NCI-H146 treated with DMSO at 0.1 percent for 48 hours (cell line): ENCODE data around the gene DDX24.

Experiments used
- DNase-seq: peaks from one replicate; lab custom pipeline; 2025; ENCODE audit not compliant: unreplicated experiment; lab: John Stamatoyannopoulos, UW

DDX24 gene

DNA sequence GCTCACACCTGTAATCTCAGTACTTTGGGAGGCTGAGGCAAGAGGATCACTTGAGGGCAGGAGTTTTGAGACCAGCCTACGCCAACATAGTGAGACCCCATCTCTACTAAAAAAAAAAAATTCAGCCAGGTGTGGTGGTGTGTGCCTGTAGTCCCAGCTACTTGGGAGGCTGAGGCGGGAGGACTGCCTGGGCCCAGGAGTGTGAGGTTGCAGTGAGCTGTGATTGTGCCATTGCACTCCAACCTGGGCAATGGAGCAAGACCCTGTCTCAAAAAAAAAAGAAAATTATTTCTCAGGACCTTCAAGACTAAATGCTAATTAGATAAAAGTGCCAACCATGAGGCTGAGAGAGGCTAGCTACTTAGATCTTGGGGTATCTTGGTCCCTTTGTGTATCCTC lies 31.4 kb downstream of the DDX24 start:
- DNase-seq: no peak

DNA sequence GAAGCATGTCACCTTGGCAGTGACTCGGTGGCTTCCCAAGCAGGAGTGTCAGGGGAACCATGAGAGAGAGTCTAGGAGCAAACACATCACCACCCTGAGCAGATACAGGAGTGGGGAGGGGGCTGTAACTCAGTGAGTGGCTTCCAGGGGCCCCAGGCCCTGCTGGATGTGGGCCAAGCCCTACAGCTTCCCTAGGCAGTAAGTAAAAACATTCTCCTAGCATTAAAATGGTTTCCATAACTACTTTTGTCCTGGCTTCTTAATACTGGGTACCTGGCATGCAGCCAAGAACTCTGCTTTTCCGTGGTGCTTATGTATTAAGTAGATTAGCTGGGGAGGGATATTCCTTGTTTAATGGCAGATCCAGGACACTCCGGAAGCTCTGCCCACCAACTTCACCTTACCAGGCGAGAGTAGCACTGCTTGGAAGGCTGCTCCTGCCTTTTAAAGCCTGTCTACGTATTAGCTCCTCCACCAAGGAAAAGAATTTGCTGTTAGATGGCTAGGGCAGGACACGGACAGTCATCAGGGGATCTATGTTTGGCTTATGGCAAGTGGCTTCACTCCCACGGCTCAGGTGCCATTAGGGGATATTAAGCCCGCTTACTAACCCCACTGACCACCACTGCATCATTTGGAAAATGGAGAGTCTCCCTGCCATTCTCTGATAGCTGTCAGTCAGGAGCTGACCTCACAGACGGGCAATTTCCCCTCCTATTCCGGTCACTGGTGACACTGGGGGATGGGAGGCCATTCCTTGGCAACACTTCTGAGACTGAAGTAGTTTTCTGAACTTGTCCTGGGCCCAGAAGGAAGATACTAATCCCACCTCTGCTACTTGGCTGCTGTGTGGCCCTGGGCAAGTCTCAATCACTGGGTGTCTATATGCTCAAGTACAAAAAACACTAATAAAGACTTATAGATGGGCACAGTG lies 32.0 kb downstream of the DDX24 start:
- DNase-seq: peak; percentile 75

DNA sequence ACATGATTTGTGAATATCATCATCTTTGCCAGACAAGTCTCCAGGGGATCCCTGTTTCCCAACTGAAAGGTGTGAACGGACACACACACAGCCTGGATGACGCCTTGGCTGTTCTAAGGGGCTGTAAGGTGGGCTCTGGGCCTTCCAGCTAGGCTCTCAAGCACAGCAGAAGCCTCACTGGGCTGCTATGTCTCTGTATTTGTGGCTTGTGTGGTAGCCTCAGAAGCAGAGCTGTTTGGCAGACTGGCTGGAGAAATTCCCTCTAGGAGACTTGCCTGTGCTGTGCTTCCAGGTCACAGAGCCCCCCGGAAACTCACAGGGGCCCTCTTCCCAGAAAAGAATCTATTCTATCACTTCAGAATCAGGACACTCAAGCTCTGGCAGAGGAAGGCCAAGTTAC lies 33.4 kb downstream of the DDX24 start:
- DNase-seq: no peak

DNA sequence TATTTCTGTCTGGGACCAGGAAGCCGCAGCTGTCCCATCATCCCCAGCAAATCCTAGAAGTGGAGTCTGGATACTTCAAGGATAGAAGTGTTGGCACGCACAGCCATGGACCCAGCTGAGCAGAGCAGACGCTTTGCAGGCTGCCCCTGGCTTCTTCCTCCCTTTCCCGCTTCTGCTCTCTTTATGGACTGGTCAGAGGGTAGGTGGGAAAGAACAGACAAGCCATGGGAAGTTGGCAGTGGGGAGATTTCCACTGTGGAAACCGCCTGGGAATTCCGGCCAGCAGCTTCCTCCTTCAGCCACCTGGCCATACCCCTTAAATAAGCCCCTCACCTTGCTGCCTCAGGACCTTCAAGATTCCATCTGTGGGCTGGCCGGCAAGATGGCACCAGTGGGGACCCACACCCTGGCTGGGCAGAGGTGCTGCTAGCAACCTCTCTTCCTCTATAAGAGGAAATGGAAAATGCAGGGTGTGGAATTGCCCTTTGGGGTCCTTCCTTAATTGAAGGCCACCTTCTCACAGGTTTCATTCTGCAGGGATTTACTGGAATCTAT lies 34.2 kb downstream of the DDX24 start:
- DNase-seq: no peak

DNA sequence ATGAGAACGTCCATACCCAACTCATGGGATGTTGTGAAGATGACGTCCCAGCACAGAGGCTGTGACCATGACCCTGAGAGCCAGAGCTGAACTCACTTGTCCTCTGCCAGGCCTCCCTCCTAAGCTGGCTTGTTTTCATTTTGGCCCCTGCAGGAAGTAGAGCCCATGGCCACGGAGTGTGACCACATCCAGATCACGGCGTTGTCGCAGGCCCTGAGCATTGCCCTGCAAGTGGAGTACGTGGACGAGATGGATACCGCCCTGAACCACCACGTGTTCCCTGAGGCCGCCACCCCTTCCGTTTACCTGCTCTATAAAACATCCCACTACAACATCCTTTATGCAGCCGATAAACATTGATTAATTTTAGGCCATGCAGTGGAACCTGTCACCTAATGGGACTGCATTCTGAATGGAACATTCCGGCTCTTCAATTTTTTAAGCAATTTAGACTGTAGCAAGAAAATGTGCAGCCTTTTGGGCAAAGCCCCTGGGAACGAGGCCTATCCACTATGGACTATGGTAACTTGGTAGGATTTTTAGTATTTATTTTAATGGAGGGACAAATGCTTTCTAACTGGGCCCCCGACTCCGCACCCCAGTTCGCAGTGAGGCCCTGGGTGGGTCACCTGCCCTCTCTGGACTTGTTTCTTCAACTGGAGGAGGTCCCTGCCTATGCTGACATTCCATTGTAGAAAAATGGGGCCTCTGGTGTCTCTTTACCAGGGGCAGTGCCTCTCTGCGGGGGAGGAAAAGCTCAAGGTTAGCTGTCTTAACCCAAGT lies 35.2 kb downstream of the DDX24 start:
- no peak for DNase-seq

DNA sequence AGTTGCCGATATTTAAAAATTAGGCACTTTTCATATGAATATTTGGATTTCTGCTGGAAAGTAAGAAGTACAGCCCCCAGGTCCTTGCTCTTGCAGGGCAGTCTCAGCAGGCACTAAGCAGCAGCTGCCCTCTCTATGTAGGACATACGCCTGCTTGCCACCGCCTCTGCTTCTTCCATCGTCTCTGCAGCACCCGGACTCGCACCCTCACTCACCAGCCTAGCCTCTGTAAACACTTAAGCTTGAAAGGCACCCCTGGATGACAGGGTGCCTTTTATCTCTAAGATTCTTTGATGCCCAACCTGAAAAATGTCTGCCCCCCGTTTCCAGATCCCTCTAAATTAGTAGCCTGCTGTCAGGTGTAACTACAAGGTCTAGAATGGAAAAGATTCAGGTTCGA lies 35.9 kb downstream of the DDX24 start:
- DNase-seq: no peak

DNA sequence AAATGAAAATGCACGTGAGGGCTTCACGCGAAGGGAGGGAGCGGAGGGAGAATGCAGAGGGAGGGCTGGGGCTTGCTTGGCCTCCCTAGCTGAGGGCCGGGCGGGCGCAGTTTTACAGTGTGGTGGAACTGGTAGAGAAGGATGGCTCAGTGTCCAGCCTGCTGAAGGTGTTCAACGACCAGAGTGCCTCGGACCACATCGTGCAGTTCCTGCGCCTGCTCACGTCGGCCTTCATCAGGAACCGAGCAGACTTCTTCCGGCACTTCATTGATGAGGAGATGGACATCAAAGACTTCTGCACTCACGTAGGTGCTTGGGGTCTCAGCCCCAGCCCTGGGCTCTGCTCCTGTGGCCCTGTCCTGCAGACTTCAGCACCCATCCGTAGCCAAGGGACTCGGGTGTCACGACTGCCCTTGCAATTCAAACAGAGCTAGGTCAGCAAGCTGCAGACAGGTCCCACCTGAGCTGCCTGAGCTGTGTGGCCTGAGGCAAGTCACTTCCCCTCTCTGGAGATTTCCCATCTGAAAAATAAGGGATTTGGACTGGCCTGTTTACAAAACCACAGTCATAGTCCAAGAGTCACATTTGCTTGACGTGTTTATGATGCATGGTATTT lies 36.4 kb downstream of the DDX24 start:
- no peak for DNase-seq

DNA sequence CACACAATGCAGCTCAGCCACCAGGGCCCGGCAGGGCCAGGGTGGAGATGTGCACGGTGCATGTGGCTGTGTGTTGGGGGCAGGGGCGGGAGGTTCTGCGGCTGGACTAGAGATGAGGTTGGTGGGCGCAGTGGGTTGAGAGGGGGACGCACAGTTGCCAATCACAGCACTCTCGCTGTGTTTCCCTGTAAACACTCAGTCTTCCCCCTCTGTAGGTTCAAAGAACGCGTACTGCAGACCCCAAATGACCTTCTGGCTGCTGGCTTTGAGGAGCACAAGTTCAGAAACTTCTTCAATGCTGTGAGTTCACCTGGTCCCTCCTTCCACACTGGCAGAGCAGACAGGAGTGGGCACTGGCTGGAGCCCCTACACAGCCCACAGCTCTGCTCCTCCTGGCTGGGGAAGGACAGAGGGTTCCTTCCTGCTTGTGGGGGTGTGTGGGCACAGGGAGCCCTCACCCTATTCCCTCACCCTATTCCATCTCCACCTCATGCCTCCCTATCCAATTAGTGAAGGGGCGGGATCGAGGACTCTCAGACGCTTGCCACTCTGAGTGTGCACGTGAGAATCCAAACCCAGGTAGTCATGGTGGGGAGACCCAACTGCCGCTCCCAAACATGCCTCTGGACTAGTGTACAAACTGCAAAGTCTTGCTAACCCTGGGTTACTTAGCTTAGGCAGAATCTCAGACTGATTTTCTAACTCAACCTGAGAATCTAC lies 37.1 kb downstream of the DDX24 start:
- no peak for DNase-seq

DNA sequence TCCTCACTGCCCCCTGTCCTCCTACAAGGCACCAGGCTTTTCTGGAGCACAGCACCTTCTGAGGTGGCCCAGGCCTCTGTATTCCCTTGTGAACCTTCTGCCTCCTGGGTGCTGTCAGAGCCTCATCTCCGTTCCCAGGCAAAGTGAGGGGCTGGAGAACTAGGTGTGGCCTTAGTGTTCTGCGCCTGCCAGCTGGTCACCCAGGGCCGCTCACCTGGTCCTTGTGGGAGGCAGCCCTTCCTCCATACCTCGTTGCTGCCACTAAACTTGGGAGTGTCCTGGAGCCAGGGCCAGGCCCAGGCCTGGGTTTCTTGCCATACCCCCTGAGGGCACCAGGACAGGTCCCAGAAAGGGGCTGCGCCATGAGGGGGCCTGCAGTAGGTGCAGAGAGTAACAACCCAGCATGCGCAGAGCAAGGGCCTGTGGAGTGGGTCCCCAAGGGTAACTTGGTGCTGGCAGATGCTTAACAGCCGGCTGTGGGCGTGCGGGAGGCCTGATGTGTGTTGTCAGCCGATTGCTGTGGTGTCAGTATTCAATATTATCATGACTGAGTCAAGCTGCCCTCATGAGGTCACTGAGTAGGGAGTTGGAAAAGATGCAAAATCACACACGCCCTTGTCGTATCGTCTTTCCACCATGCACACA lies 37.8 kb downstream of the DDX24 start:
- DNase-seq: no peak

DNA sequence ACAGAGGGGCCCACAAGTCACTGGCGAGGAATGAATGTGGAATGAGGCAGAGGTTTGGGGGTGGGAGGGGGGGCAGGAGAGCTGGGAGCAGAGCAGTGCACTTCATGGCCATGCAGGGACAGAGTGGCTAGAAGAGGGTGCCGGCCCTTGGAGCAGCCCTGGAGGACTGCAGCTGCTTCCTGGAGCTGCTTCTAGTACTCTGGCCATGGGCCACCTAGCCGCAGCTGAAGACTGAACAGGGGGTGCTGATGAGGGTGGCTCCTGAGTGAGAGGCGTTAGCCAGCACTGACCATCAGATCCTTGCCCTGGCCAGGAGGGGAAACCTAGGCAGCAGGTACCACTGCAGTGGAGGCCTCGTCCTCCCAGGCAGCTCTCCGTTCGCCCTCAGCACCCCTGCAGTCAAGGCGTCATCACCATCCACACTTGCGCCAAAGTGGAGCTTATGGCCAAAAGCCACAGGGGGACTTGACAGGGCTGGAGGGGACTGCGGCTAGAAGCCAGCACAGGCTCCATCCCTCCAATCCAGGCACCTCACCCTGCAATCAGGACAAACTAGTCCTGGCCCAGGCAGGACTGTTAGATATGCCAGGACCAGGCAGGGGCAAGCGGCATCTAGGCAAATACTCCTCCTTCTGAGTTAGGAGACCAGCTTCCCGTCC lies 38.4 kb downstream of the DDX24 start:
- no peak for DNase-seq

DNA sequence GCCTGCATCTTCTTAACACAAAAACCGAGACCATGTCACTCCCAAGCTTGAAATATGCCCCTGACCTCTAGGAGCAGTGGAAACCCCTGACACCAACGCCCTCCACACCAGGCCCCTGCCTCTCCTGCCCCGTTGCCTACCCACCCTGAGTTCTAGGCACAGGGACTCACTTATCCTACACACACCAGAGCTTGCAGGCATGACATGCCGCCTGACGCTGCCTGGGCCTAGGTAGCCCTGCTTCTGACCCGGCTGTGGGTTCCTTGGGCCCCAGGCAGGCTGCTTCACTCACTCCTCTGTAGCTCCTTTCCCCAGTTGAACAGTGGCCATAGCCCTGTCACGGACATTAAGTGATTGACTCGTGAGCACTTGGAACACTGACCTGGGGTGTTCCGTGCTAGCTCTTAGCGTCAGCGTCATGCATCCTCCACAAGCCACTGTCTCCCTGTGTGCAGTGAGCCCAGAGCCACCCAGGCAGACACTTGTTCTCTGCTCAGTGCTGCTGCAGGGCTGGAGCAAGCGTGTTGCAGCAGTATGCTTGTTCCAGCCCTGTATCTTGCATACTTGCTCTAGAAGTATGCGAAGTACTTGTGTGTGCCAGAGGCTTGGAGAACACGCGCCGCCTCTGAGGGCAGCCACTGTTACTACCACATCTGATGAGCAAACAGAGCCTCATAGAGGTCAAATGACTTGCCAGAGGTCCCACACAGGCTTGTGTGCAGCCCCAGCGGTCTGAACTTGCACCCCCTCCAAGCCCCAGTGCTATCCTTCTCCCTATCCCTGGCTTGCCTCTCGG lies 39.3 kb downstream of the DDX24 start:
- no peak for DNase-seq

DNA sequence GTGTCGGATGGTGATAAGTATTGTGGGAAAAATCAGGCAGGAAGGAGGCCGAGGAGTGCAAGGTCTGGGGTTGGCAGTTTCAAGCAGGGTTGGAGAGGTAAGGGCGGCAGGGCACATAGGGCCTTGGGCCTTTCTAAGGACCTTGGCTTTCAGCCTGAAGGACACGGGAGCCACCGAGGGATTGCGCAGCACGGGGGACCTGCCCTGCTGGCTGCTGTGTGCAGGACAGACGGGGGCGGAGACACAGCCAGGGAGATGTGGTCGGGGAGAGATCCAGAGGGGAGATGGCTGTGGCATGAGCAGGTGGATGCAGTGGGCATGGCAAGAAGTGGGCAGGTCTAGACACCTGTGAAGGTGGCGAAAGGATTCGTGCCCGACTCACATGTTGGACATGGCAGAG lies 40.2 kb downstream of the DDX24 start:
- no peak for DNase-seq

DNA sequence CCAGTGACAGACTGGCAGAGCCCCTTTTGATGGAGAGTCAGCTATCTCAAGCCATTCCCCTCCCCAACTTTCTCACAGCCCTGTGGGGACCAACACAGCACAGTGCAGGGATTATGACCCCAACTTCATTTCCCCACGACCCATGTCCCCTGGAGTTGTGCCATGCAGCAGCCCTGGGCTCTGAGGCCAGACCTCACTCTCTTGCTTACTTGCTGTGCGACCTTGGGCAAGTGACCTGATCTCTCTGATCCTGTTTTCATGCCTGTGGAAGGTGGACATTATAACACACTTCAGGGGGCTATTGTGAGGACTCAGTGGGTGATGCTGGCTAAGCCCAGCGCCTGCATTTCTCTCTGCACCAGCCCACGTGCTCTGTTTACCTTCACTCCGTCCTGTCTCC lies 40.8 kb downstream of the DDX24 start:
- no peak for DNase-seq

DNA sequence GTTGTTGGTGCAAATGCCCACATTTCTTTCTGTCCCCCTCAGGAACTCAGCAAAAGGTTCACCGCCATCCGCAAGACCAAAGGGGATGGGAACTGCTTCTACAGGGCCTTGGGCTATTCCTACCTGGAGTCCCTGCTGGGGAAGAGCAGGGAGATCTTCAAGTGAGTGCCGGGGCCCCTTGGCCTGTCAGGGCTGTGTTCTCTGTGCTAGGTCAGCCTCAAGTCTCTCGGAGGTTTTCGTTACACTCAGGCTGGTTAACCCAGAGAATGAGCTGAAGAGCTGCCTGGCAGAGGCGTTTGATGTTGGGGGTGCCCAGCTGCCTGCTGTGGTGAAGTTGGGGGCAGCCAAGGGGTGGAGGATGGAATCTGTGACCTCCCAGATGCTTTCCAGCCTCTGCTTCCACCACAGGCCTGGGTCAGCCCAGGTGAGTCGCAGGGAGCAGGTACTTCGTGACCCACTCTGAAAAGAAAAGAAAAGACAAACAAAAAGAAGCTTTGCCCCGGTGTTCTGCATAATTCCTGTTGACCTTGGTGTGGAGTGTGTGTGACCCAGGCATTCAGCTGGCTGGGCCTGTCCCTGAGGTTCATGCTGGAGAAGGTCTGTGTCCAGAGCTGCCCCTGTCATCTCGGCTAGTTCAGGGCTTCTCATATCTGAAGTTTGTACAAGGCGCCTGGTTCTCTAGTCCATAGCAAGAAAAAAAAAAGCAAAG lies 41.9 kb downstream of the DDX24 start:
- no peak for DNase-seq

DNA sequence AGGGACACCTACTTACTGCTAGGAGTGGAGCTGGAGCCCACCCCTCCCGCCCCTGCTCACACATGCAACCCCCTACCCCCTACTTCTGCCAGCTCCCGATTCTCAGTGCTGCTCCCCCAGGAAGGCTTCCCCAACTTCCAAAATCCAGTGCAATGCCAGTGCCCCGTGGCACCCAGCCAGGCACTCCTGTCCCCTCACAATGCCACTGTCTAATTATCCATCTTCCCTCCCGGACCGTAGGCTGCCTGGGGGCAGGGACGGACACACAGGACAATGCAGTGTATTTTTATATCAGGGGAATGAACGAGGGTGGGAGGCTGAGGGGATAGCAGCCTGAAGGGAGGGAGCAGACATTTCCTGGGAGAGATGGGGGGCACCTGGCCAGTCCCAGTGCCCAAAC lies 42.5 kb downstream of the DDX24 start:
- no peak for DNase-seq

DNA sequence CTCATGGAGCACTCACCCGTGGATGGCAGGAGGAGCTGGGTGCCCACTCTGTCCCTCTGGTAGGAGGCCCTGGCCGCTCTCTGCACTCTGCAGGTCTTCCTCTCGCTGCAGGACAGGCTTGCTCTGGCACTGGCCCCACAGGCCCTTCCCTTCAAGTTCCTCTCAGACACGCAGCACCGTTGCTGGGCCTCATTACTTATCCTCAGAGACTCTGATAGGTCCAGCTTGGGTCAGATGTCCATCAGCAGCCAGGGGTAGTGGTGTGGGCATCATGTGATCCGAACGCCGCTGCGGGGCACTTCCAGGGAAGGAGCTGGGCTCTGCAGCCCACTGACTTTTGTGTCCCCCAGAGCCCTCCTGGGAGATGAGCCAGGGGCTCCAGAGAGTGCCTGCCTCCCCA lies 43.0 kb downstream of the DDX24 start:
- DNase-seq: no peak

DNA sequence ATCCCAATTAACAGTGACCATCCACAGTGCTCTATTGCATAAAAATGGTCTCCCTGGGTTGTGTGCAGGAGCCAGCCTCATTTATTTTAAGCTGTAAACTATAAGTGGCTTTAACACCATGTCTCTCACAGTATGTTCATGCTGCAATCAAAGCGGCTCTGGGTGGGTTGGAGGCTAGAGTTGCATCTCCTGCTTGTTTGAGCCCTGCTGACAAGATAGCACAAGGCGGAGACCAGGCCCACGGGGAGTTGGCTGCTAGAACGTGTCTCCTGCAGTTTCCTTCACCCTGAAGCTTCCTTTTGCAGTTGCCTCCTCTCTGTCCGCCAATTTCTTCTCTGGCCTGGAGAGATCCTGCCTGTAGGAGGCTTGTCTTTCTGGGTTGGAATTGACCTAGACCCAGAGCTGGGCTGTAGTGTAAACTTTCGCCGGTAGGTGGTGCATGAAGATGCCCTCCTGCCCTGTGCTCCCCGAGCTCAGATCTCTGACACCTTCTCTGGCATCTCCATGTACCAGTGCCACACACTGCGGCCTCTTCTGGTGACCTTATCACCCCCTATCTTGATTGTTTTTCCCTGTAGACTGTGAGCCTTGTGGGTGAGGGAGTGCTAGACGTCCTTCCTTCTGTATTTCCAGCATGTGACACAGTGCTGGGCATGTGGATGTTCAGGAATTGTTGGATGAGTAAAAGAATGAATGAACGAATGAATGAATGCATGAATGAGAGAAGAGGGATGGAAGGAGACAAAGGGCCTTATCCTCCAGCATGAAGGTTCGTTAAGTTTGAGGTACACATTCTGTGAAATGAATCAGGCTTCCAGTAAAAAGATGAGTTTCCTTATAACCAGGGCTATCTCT lies 44.5 kb downstream of the DDX24 start:
- DNase-seq: peak; percentile 2

DNA sequence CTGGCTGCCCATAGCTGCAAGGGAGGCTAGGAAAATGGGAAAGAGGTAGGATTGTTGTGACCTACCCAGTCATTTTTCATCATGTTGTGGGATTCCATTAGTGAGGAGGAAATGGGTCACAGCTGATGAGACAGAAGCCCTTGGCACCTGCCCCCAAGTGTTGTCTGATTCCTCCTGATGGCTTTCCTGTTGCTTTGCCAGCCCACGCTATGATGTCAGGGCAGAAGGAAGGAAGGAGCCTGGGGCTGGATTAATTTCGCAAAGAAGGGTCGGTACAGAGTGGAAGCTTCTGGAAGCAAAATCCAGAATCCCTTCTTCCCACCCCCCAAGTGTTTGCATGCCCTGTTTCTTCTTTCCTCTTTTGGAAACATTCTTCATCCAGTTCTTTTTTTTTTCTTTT lies 46.1 kb downstream of the DDX24 start:
- DNase-seq: no peak
